Heart right ventricle (tissue), 16 donors: Measurements from ENCODE around the gene CCDC15. TPM values are rescaled to one million over a fixed set of nuclear protein-coding genes. Genes with fewer than 3 reads are reported as not detected.
A peak's percentile ranks its signal among the peaks of the same experiment; 100 is the strongest.

ENCODE experiments used
- ATAC-seq, 8 donors: fragments of 200-7000 bp; cut with Tn5 transposase; one replicate each; pipeline ENCODE4 v1.9.1; 2020; ENCODE audit warnings: mild to moderate bottlenecking in 8 of 8, moderate library complexity in 8 of 8, moderate number of reproducible peaks in 1 of 8
- DNase-seq, 2 donors: peaks; one replicate each; pipeline ENCODE4 v3.0.0-alpha.2; 2020
- H3K27ac ChIP-seq, 10 donors: fragments of 200-600 bp; sonication (generic) in 2 of 10; one replicate each; pipeline versions ENCODE4 v1.5.0 to v1.8.0; 2020 to 2022; ENCODE audit warnings: mild to moderate bottlenecking in 3 of 10
- H3K27me3 ChIP-seq, 7 donors: fragments of 200-600 bp; one replicate each; pipeline ENCODE4 v1.8.0; 2021 to 2022; ENCODE audit warnings: mild to moderate bottlenecking in 2 of 7
- H3K36me3 ChIP-seq, 9 donors: fragments of 200-600 bp; sonication (generic) in 1 of 9; one replicate each; pipeline versions ENCODE4 v1.5.0 to v1.8.0; 2020 to 2022; ENCODE audit warnings: mild to moderate bottlenecking in 2 of 9
- H3K4me1 ChIP-seq, 9 donors: fragments of 200-600 bp; sonication (generic) in 1 of 9; one replicate each; pipeline versions ENCODE4 v1.5.0 to v1.8.0; 2020 to 2022; ENCODE audit warnings: mild to moderate bottlenecking in 4 of 9
- H3K4me3 ChIP-seq, 10 donors: fragments of 200-600 bp; sonication (generic) in 2 of 10; one replicate each; pipeline versions ENCODE4 v1.5.0 to v1.8.0; 2020 to 2022; ENCODE audit warnings: mild to moderate bottlenecking in 7 of 10, moderate library complexity in 2 of 10
- H3K9me3 ChIP-seq, 11 donors: fragments of 200-600 bp in 10 of 11; sonication (generic) in 2 of 11; one replicate each; pipeline versions ENCODE4 v1.5.0 to v1.8.0; 2013 to 2022; ENCODE audit warnings: mild to moderate bottlenecking in 2 of 11, control low read depth in 1 of 11, moderate library complexity in 1 of 11
- CTCF ChIP-seq, 9 donors: fragments of 200-600 bp; sonication (generic) in 2 of 9; IDR thresholded peaks; one replicate each; pipeline versions ENCODE4 v1.5.0 to v1.8.0; 2021 to 2022; ENCODE audit warnings: antibody characterized with exemption in 9 of 9, mild to moderate bottlenecking in 5 of 9, moderate library complexity in 1 of 9
- WGBS, 2 donors: extraction: QIAGEN DNeasy Blood & Tissue Kit; methylation state at CpG; one replicate each; pipeline ENCODE4 v1.1.7; 2013; ENCODE audit warnings: inconsistent platforms in 1 of 2; 5-methylcytosine and 5-hydroxymethylcytosine counted together
- intact Hi-C, 10 donors: fragments of 100-400 bp; cut with DNase I; formaldehyde crosslinking; loops; one replicate each; pipeline versions ENCODE4 v1.11.1 to v1.14.2; 2022
- polyA plus RNA-seq, 2 donors: library from polyadenylated mRNA; stranded (reverse); fragments of 200-250 nt; gene quantifications; one replicate each; pipeline ENCODE4 v1.2.3, GENCODE V29; 2013
- total RNA-seq, 10 donors: library from RNA; stranded (reverse); fragmentation: NEBNext Ultra II Directional in 3 of 10; extraction: Animal tissue kit (Norgen Biotek cat#: 25700) in 3 of 10; gene quantifications; one replicate each; pipeline versions ENCODE4 v1.2.1 to v1.2.4, GENCODE V29; 2021 to 2023
- donor health status: Arrhythmogenic right ventricular cardiomyopathy.
- donor health status: ischemic (EF 13 %, LVEDD 7.1; RV severe dilation, severe dysfunction).
- donor health status: healthy with polysubstance abuse.
- donor health status: DM: no; HTN: yes; CAD: no.
- donor health status: DM: no; HTN: no; CAD: no.
- donor health status: ischemic (EF 25% LVEDD 6.9; RV normal size, moderate dysfunction).
- donor health status: ischemic (EF 25% LVEDD 5.7; RV mildly dilated, moderate dysfunction).
- donor health status: healthy.
- donor health status: DM: yes; HTN: yes; CAD: no.
- donor health status: Ischemic cardiomyopathy.
- donor health status: ischemic (EF 35%, LVEDD 5.7; RV mildly dilated, moderate dysfunction).
- donor health status: nonischemic (EF 11% LVEDD 7.7; RV severe dilation, severe dysfunction).
- donor health status: DM: yes; HTN: yes; CAD: no.
- donor health status: PGD.
- donor health status: ischemic (EF 29% LVEDD 5.4; RV normal size, mild dysfunction).
- donor health status: nonischemic (EF 23%, LVEDD 6.1; RV moderate dilation, normal function).

Gene CCDC15
- total and polyA plus RNA-seq, 12 donors, result 0.07 to 0.83 (median 0.20) TPM

- peak in 7 of 9 donors; percentile 15 to 49 (median 38) for TF ChIP-seq CTCF (IDR thresholded peaks at IDR 0.05)
- peak; percentile 58 to 68 for DNase-seq
- WGBS, 2 donors, result 1% methylated on average over 46 of the region's 46 CpGs
- H3K4me1 ChIP-seq, result peaks cover 0 to 25% (median 9%) of the 10 kb centered on the region in 9 donors
- H3K27me3 ChIP-seq, result peaks cover 0 to 41% (median 32%) of the 10 kb centered on the region in 7 donors
- H3K9me3 ChIP-seq, result no peaks in the 10 kb centered on the region
- ATAC-seq, result peak; percentile 87 to 95 (median 90)
- intact Hi-C loops, result no loop called here
- H3K36me3 ChIP-seq, result no peaks in the 10 kb centered on the region
- peak within 1 kb of the TSS in 7 of 10 donors; percentile 3 to 89 (median 57) for H3K27ac ChIP-seq
- peak within 1 kb of the TSS; percentile 33 to 81 (median 68) for H3K4me3 ChIP-seq
Observed at GRCh38 chr11:125062931-125063428, 109.0 kb downstream of the CCDC15 start, which contains the start of gene SLC37A2. Gene SLC37A2 (plus strand): TSS chr11:125063305. CDS start chr11:125063368, 63 bp downstream.

GRCh38 chr11:125063429-125064043 is 109.5 kb downstream of the CCDC15 start:
- peak overlapping the region; percentile 33 to 81 (median 68) for H3K4me3 ChIP-seq
- WGBS, 2 donors, result 4% methylated on average over 36 to 38 of the region's 38 CpGs
- peaks cover 0 to 47% (median 37%) of the 10 kb centered on the region in 7 donors for H3K27me3 ChIP-seq
- intact Hi-C loops, result no loop called here
- peak overlapping the region in 7 of 10 donors; percentile 3 to 89 (median 57) for H3K27ac ChIP-seq
- H3K4me1 ChIP-seq, result peaks cover 0 to 29% (median 9%) of the 10 kb centered on the region in 9 donors
- H3K36me3 ChIP-seq, result no peaks in the 10 kb centered on the region
- DNase-seq, result no peak
- TF ChIP-seq CTCF (IDR thresholded peaks at IDR 0.05), result no peak
- ATAC-seq, result peak in 5 of 8 donors; percentile 7 to 40 (median 24)
- H3K9me3 ChIP-seq, result no peaks in the 10 kb centered on the region

GRCh38 chr11:125064070-125064469 is 110.1 kb downstream of the CCDC15 start:
- 67 to 78% methylated on average over 7 of the region's 7 CpGs for WGBS, 2 donors
- intact Hi-C loops, result no loop called here
- peaks cover 0 to 47% (median 40%) of the 10 kb centered on the region in 7 donors for H3K27me3 ChIP-seq
- ATAC-seq, result no peak
- H3K9me3 ChIP-seq, result no peaks in the 10 kb centered on the region
- H3K27ac ChIP-seq, result peak overlapping the region in 5 of 10 donors; percentile 41 to 89 (median 57)
- peaks cover 0 to 34% (median 9%) of the 10 kb centered on the region in 9 donors for H3K4me1 ChIP-seq
- peak overlapping the region in 7 of 10 donors; percentile 59 to 81 (median 68) for H3K4me3 ChIP-seq
- TF ChIP-seq CTCF (IDR thresholded peaks at IDR 0.05), result no peak
- no peaks in the 10 kb centered on the region for H3K36me3 ChIP-seq
- no peak for DNase-seq

GRCh38 chr11:125068368-125068767 is 114.4 kb downstream of the CCDC15 start:
- no peaks in the 10 kb centered on the region for H3K36me3 ChIP-seq
- no peaks in the 10 kb centered on the region for H3K9me3 ChIP-seq
- ATAC-seq (no peak), DNase-seq (no peak)
- H3K4me3 ChIP-seq, result no peak overlapping the region
- peaks cover 0 to 69% (median 6%) of the 10 kb centered on the region in 9 donors for H3K4me1 ChIP-seq
- 95% methylated on average over 4 of the region's 4 CpGs for WGBS, 2 donors
- H3K27ac ChIP-seq, result peak overlapping the region in 1 of 10 donors; percentile 11
- H3K27me3 ChIP-seq, result peaks cover 0 to 71% (median 41%) of the 10 kb centered on the region in 7 donors
- intact Hi-C loops, result no loop called here
- no peak for TF ChIP-seq CTCF (IDR thresholded peaks at IDR 0.05)
